Left kidney (tissue), 8 donors: Measurements from ENCODE around the gene PLAGL2. TPM values are rescaled to one million over a fixed set of nuclear protein-coding genes. Genes with fewer than 3 reads are reported as not detected.
"Not testable (repeated sequence)": the region's sequence is repeated elsewhere in the genome, so short reads cannot be mapped to it uniquely, and the experiment has no call there.

Source experiments
- DNase-seq: peaks from one replicate; pipeline ENCODE4 v3.0.0-alpha.2; 2013
- long read RNA-seq, 8 donors: transcript quantifications; one replicate each; lab custom pipeline, GENCODE V29; 2026
- polyA plus RNA-seq: library from polyadenylated mRNA; unstranded; fragments of 120-200 nt; gene quantifications from one replicate; pipeline ENCODE4 v1.2.1, GENCODE V29; 2013; ENCODE audit not compliant: insufficient read length

The PLAGL2 gene
- 23.2 TPM for polyA plus RNA-seq
- long read RNA-seq, donor 1, full-length matches to known transcripts, result 2 of 2 reads
- long read RNA-seq, donor 1, partial matches to known transcripts, result 0 of 2 reads
- long read RNA-seq, donor 1, other reads (novel, unspliced or antisense), result 0 of 2 reads
- long read RNA-seq, donor 2, result 0 reads
- long read RNA-seq, donor 3, full-length matches to known transcripts, result 3 of 3 reads
- long read RNA-seq, donor 3, partial matches to known transcripts, result 0 of 3 reads
- long read RNA-seq, donor 3, other reads (novel, unspliced or antisense), result 0 of 3 reads
- long read RNA-seq, donor 4, result 0 reads
- long read RNA-seq, donor 5, result 0 reads
- long read RNA-seq, donor 6, full-length matches to known transcripts, result 1 of 1 reads
- long read RNA-seq, donor 6, partial matches to known transcripts, result 0 of 1 reads
- long read RNA-seq, donor 6, other reads (novel, unspliced or antisense), result 0 of 1 reads
- long read RNA-seq, donor 7, full-length matches to known transcripts, result 4 of 21 reads
- long read RNA-seq, donor 7, partial matches to known transcripts, result 0 of 21 reads
- long read RNA-seq, donor 7, other reads (novel, unspliced or antisense), result 17 of 21 reads
- long read RNA-seq, donor 8, result 0 reads

GRCh38 chr20:32207626-32208498, at the start of gene PLAGL2, which contains the start of gene POFUT1:
Gene PLAGL2 (minus strand): TSS chr20:32207743. CDS start chr20:32202178, 5,565 bp downstream.
Gene POFUT1 (plus strand): TSS chr20:32207880. CDS start chr20:32207942, 62 bp downstream.
- peak; percentile 90 for DNase-seq

DNA sequence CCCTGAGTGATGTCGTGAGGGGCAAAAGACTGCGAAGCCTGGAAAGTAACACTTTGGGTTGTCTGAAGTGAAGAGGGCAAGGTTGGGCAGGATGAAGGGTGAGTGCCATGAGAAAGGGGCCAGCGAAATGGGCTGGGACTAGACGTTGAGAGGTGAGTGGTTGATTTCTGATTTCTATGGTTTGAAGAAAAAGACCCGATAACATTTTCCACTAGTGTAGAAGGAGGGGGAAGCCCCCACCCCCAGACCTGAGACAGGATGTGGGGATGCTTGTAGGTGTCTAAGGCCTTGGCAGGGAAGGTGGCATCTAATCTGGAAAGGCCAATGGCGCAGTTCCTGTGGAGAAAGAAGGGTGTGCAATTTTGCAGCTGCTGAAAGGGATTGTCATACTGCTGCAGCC, 44.6 kb upstream of the PLAGL2 start:
- no peak for DNase-seq

GRCh38 chr20:32251470-32251869, 43.9 kb upstream of the PLAGL2 start:
- DNase-seq, result no peak

- DNase-seq, result no peak
Measured at GRCh38 chr20:32249030-32249738, 41.6 kb upstream of the PLAGL2 start.

GRCh38 chr20:32248043-32248442, 40.5 kb upstream of the PLAGL2 start:
- DNase-seq, result no peak

DNA sequence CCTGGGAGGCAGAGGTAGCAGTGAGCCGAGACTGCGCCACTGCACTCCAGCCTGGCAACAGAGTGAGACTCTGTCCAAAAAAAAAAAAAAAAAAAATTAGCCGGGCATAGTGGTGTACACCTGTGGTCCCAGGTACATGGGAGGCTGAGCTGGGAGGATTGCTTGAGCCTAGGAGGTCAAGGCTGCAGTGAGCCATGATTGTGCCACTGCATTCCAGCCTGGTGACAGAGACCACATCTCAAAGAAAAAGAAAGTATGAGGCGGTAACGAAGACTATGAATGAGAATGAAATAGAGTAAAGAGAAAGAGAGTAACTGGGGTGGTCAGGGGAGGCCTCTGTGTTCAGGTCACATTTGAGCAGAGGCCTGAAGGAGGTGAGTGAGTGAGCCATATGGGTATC, 38.7 kb upstream of the PLAGL2 start:
- not testable (repeated sequence) for DNase-seq

DNA sequence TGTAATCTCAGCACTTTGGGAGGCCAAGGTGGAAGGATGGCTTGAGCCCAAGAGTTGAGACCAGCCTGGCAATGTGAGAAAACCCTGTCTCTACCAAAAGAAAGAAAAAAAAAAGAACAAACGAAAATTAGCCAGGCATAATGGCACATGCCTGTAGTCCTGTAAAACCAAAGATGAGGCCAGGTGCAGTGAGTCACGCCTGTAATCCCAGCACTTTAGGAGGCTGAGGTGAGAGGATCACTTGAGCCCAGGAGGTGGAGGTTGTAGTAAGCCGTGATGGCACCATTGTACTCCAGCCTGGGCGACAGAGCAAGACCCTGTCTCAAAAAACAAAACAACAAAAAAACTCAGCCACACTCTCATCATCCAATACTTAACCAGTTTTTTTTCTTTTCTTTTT, 37.4 kb upstream of the PLAGL2 start:
- no peak for DNase-seq

DNA sequence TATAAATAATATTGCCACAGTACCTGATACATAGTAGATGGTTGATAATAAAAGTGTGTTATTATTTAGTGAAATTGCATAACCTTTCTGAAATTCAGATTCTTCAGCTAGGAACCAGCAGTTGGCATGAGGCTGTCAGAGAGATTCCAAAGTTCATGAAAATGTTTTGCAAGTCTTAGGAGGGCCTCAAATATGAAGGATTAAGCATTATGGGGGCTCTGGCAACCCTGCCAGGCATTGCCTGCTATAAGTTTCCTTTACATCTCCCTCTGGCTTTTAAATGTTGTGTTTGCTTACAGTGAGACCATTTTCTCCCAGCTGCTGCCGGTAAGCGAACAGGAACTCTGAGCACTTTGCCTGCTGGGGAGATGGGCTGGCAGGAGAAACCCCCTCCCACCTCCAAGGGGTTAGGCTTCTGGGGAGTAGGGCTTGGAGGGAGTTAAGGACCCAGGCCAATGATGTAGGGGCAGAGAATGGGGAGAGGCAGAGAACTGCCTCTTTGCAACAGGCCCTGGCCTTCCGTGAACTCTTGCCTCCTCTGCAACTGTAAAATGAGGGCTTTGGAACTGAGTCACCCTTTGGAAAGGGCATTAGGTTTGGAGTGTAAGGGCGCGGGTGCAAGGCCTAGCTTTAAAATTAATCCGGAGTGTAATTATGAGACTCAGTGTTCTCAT, 36.7 kb upstream of the PLAGL2 start:
- no peak for DNase-seq

- no peak for DNase-seq
Measured at GRCh38 chr20:32241807-32242206, 34.3 kb upstream of the PLAGL2 start.

GRCh38 chr20:32240205-32240604, 32.7 kb upstream of the PLAGL2 start:
- DNase-seq, result peak; percentile 8

DNA sequence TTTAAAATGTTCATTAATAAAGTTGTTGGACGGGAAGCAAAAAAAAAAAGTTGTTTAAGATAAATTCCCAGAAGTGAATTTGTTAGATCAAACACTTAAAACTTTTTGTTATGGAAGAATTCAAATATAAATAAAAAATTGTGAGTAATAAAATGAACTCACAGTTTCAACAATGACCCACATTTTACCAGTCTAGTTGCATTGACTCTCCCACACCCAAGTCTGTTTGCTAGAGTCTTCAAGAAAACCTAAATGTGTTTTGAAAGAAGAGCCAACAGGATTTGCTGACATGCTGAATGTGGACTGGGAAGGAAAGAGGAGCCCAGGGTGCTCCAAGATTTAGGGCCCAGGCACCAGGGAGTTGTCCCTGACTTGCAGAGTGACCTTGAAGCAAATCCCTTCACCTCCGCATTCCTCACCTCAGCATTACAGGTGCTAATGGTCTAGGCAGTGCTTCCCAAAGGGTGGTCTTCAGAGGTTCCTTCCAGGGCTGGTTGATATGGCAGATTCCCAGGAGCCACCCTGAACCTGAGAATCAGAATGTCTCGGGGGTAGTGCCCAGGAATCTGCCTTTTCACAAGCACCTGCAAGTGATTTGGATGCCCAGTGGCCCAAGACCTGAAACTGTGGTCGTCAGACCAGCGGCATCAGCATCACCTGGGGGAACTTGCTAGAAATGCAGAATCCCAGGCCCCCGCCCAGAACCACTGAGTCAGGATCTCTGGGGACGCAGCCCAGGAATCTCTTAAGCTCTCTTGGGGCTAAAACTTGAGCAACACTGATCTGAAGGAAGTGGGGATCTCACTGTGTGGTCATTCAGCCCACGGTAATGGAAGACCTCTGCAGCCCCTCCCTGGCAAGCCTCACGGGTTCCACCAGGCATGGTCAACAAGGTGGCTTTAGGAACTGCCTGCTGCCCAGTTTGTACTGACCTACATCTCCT, 31.2 kb upstream of the PLAGL2 start:
- no peak for DNase-seq

DNA sequence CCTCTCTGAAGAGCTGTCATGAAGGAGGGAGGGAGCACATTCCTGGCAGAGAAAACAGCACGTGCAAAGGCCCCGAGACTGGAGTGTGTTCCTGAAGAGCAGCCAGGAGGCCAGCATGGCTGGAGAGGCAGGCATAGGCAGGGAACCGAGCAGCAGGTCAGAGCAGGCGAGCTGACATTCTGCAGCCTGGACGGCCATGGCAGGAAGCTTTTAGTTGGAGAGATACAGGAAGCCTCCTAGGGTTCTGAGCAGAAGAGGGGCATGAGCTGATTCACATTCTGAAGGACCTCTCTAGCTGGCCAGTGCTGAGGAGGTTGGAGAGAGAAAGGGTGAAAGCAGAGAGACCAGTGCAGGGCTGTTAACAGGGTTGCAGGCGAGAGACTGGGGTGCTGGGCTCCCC, 29.9 kb upstream of the PLAGL2 start:
- no peak for DNase-seq

DNA sequence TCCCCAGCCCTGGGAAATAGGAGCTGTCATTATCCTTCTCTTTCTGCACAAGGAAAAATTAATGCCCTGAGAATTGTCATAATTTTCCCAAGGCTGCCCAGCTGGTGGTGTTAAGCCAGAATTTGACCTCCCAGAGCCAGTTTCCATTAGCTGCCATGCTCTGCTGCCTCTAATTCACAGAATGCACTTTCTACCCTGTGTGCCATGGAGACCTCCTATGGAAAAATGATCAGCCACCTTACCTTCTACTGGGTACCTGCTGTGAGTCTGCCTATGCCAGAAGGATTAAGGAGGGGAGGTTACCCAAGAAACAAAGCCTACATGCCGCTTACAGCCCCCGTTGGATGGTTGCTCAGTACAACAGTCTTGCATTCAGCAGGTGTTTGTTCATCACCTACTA, 29.3 kb upstream of the PLAGL2 start:
- DNase-seq, result no peak

- DNase-seq, result no peak
Measured at GRCh38 chr20:32236048-32236533, 28.5 kb upstream of the PLAGL2 start.

- no peak for DNase-seq
Measured at GRCh38 chr20:32235331-32236047, 27.9 kb upstream of the PLAGL2 start.

DNA sequence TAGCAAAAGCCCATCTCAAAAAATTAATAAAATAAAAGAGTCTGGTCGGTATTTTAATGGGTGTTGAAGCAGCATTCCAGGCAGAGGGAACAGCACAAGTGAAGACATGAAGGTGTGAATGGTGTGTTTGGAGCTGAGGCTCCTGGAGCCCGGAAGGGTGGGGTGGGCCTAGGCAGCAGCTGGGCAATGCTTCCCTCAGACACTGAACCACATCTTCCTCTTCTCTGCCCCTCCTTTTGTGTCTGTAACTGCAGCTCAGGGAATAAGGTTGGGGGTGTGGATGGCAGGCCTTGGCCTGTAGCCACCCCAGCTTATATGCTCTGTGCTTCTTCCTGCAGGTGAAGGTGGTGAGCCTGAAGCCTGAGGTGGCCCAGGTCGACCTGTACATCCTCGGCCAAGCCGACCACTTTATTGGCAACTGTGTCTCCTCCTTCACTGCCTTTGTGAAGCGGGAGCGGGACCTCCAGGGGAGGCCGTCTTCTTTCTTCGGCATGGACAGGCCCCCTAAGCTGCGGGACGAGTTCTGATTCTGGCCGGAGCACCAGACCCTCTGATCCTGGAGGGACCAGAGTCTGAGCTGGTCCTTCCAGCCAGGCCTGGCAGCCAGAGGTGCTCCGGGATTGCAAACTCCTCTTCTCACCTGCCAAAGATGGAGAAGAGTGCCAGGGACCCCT, 26.7 kb upstream of the PLAGL2 start:
- no peak for DNase-seq

DNA sequence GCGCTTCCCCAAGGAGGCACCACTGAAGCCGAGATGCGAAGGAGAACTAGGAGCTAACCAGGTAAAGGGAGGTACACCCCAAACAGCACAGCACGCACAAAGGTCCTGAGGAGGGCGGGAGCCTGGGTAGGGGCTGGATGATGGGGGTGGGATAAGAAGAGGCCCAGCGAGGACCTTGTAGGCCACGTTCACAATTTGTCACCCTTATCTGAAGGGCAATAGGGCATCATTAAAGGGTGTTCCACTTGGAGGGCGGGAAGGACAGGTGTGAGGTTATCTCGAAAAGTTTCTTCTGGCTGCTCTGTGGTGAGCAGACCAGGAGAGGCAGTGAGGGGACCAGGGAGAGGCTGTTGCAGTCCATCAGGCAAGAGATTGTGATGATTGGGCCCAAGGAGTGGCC, 25.7 kb upstream of the PLAGL2 start:
- DNase-seq, result no peak

- no peak for DNase-seq
Measured at GRCh38 chr20:32232326-32232886, 24.9 kb upstream of the PLAGL2 start.
